GM12875 (cell line): ENCODE measurements around the gene RNF144A.

Experiments
- H3K4me3 ChIP-seq: one replicate; pipeline ENCODE4 v1.5.1; 2011; ENCODE audit warnings: low read depth, low read length, control low read depth
- TF ChIP-seq, protein P1 (sequence below): IDR thresholded peaks from 2 replicates; pipeline ENCODE4 v1.5.1; 2011; ENCODE audit warnings: low read depth, mild to moderate bottlenecking, control low read depth, inconsistent platforms, low read length, moderate library complexity, borderline replicate concordance; ENCODE audit not compliant: insufficient read depth

The RNF144A gene

DNA sequence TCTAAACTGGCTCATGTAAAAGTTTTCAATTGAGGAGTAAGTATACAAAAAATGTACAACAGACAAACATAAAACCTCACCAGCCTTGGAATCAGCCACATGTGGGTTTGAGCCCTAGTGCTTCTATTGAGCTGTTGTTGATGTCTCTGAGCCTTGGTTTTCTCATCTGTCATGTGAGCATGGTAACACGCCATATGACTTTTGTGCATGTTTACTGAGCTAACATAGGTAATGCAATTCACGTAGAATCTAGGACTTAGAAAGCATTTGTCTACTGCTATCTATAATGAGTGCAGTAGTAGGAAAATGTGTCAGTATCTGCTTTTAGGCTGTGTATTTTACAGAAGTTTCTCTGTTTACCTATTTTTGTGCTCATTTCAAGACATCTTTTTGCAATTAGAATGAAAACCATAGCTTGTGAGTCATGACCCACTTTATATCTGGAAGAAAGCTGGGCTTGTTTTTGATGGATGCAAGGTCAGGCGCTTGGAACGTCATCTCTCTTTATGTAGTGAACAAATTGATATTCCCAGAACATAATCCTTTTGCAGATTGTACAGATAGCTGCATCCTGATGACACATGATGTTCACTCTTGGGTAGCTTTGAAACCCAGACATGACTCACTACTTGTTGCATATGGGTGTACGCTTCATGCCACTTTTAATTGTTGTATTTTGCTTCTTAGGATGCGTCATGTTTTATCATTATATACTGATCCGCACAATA is 94.3 kb downstream of the RNF144A start:
- TF ChIP-seq, protein P1, sequence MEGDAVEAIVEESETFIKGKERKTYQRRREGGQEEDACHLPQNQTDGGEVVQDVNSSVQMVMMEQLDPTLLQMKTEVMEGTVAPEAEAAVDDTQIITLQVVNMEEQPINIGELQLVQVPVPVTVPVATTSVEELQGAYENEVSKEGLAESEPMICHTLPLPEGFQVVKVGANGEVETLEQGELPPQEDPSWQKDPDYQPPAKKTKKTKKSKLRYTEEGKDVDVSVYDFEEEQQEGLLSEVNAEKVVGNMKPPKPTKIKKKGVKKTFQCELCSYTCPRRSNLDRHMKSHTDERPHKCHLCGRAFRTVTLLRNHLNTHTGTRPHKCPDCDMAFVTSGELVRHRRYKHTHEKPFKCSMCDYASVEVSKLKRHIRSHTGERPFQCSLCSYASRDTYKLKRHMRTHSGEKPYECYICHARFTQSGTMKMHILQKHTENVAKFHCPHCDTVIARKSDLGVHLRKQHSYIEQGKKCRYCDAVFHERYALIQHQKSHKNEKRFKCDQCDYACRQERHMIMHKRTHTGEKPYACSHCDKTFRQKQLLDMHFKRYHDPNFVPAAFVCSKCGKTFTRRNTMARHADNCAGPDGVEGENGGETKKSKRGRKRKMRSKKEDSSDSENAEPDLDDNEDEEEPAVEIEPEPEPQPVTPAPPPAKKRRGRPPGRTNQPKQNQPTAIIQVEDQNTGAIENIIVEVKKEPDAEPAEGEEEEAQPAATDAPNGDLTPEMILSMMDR = no peak

DNA sequence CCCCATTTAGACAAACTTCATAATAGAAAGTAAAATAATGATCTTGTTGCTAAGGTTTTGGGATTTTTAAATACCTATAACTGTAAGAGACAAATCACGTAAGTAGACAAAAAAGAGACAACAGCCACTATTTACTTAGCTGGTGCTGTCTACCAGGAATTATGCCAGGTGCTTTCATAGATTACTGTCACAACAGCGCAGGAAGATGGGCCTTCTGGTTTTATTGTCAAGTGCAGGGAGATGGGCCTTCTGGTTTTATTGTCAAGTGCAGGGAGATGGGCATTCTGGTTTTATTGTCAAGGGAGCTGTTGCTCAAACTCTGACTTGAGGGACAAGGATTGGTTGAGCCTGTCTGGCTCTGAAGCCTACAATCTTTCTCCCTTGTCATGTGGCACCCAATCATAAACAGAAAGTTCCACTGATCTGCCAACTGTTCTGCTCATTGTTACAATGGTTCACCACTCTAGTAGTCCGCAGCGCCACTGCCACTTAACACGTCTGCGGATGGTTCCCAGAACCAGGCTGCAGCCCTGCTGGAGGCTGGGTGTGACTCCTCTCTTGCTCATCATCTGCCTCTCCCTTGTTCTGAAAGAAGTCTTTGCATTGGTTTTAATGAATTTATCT is 95.0 kb downstream of the RNF144A start:
- TF ChIP-seq, protein P1 = no peak
- no peak overlapping the region for H3K4me3 ChIP-seq

More for the DNA sequence above, 94.3 kb downstream of the RNF144A start:
- H3K4me3 ChIP-seq = no peak overlapping the region

DNA sequence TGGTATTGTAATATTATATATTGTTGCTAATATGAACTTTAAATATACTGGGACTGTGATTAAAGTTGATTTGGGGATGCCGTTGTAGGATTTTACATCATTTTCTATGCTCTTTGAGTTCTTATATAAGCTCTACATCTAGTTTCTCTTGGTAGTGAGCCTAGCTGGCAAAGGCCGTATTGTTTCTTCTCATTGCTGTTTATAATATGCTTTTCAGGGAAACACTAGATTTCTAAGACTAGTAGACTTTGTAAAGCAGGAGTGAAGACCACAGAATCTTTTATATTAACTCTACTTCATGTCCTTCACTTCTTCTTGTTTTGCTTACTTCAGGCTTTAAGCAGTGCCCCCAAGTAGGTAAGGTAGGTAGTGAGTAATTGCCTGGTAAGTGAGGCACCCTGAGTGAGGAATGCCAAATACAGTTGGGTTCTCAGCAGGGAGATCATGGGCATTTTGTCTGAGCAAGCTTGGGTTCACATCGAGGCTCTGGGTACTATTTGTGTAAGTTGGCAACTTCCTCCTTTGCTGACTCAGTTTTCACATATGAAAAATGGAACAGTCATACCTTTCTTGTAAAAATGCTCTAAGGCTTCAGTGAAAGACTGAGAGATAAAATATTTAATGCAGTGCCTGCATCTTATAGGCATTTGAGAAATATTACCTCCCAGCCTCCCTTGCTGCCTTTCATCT is 96.4 kb downstream of the RNF144A start:
- no peak overlapping the region for H3K4me3 ChIP-seq
- TF ChIP-seq, protein P1 = no peak

DNA sequence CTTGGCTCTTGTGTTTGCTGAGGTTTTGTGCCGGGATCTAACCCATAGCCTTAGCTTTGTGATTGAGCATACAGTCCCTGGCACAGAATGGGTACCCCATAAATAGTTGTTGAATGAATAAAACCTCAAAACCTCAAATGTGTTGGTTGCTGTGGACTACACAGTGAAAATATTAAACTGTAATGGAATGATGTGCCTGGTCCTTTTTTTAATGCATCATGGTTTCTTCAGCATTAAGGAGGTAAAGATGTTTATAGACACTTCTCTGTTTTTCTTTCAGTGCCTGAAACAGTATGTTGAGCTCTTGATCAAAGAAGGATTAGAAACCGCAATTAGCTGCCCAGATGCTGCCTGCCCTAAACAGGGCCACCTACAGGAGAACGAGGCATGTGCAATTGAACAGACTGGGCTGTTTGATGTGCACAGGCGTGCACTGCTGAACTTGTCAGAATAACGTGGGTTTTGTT is 97.0 kb downstream of the RNF144A start:
- H3K4me3 ChIP-seq = no peak overlapping the region
- TF ChIP-seq, protein P1 = peak; percentile 80

DNA sequence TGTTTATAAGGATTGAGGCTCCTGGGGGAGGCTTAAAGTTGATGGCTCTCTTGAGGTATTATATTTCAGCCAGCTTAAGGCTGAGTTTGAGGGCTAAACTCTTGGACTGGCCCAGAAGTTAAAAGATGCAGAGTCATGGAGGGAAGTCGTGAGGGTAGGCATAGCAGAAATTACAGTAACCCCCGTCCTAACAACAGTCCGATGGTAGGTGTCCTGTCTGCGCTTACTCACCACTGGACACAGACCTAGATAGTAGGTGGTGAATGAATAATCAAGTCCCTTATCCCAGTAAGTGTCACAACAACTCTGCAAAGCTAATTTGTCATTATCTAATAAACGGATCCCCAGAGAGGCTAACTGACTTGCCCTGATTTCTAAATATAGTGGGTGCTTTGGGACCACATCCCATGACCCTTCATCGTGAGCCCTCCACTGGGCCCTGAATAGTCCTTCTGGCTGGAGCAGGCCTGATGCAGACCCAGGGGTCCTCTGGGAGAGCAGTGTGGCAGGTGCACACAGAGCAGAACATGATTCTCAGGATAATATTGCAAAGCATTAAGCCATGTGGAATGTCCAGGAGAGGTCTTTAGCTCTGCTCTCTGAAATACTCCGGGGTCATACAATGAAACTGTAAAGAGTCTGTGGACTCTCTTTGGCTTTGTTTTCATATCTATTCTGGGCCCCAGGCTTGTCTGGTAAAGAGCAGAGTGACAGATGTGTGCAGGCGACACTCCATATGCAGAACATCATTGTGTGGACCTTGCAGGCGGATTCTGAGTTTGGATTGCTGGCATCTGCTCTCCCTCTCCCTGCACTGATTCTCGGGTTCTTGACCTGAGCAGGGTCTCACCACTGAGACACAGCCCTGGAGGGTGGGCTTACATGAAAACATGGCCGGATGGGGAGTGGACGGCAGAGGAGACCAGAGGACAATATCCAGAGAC is 98.1 kb downstream of the RNF144A start:
- TF ChIP-seq, protein P1 = no peak
- no peak overlapping the region for H3K4me3 ChIP-seq

DNA sequence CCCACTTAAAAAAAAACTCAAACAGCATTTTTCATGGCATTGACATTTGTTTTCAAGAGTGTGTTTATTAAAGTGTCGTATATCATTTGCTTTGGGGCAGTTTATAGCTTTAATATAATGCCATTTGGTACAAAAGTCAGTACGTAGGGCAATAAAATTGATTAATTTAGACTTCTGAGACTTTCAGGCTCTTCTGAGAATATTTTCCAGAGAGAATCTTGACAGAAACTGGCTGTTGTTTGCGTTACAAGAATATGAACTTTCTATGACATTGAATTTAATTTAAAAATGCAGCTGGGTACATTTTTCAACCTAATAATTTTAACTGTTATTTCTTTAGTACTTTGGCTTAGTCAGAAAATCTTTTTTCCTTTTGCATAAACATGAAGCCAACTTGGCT is 98.9 kb downstream of the RNF144A start:
- TF ChIP-seq, protein P1 = no peak
- H3K4me3 ChIP-seq = no peak overlapping the region
